OCI-LY3 (cell line): Measurements from ENCODE around the gene BCAS2.

ENCODE experiments used
- CTCF ChIP-seq: fragments of 200-600, 300-600 bp; sonication (generic); IDR thresholded peaks from 2 replicates; pipeline ENCODE4 v1.5.1; 2014; ENCODE audit warnings: antibody characterized with exemption, low read length, low read depth
- EZH2phosphoT487 ChIP-seq: fragments of 200-600 bp; shearing (Covaris generic); IDR thresholded peaks from 2 replicates; pipeline ENCODE4 v1.6.1; 2018; ENCODE audit warnings: antibody characterized with exemption, mixed run types, low read depth

GRCh38 chr1:114540272-114540671 is 41.1 kb downstream of the BCAS2 start:
- no peak for TF ChIP-seq CTCF
- TF ChIP-seq EZH2phosphoT487 = no peak
